Calu3 (cell line): ENCODE measurements around the gene SDK2. TPM values are rescaled to one million over a fixed set of nuclear protein-coding genes. Genes with fewer than 3 reads are reported as not detected.

ENCODE experiments used
- BruUV-seq: library from RNA; stranded (reverse); fragments of 400-500 nt; replicated peaks from 2 replicates; lab custom pipeline; 2021; lab: Mats Ljungman, UMichigan
- CTCF ChIA-PET: fragments of 300-600 bp; sonication (Branson Sonifier 250); formaldehyde crosslinking; loops from one replicate; lab custom pipeline; 2022; ENCODE audit warnings: antibody characterized with exemption; lab: Charles Lee
- DNase-seq: peaks from one replicate; pipeline ENCODE4 v3.0.0; 2022
- H3K27ac Mint-ChIP-seq: one replicate; pipeline ENCODE4 v1.8.0; 2022; ENCODE audit warnings: mixed read lengths; ENCODE audit not compliant: unreplicated experiment
- H3K27me3 Mint-ChIP-seq: one replicate; pipeline ENCODE4 v1.8.0; 2022; ENCODE audit warnings: mixed read lengths; ENCODE audit not compliant: unreplicated experiment
- H3K36me3 Mint-ChIP-seq: one replicate; pipeline ENCODE4 v1.8.0; 2022; ENCODE audit warnings: mild to moderate bottlenecking, moderate library complexity, mixed read lengths; ENCODE audit not compliant: insufficient read depth, unreplicated experiment
- H3K4me1 Mint-ChIP-seq: one replicate; pipeline ENCODE4 v1.8.0; 2022; ENCODE audit warnings: mild to moderate bottlenecking, low read depth, mixed read lengths; ENCODE audit not compliant: unreplicated experiment
- H3K4me3 Mint-ChIP-seq: one replicate; pipeline ENCODE4 v1.8.0; 2022; ENCODE audit warnings: mild to moderate bottlenecking, low read depth, moderate library complexity, mixed read lengths; ENCODE audit not compliant: unreplicated experiment
- H3K9me3 Mint-ChIP-seq: one replicate; pipeline ENCODE4 v1.8.0; 2022; ENCODE audit warnings: low read depth, mixed read lengths; ENCODE audit not compliant: unreplicated experiment
- CTCF ChIP-seq: fragments of 200-600 bp; IDR thresholded peaks from one replicate; pipeline ENCODE4 v1.8.0; 2022; ENCODE audit warnings: antibody characterized with exemption; ENCODE audit not compliant: unreplicated experiment
- intact Hi-C: fragments of 100-400 bp; cut with micrococcal nuclease; formaldehyde crosslinking; loops from one replicate; pipeline ENCODE4 v1.10.0; 2022; ENCODE audit not compliant: unreplicated experiment
- total RNA-seq: library from RNA; stranded (reverse); gene quantifications from 2 replicates; pipeline ENCODE4 v1.2.3, GENCODE V29; 2022

Gene SDK2
- total RNA-seq, 1 experiment from 2014 or later, result not detected

DNA sequence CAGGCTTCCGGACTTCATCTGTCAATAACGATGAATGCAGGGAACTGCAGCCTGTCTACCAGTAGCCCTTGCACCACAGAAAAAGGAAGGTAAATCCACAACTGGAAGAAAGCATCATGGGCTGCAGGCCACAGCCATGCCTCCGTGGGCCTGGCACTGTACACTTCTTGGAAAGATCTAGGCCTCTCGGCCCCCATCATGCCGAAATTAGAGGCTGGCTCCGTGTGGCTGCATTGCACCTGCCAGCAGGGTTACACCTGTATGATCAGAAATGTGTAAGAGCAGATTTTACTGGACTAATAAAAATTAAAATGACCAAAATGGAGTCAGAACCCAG is 52.2 kb downstream of the SDK2 start:
- Mint-ChIP-seq H3K4me3 (no peak overlapping the region), H3K9me3 (no peaks in the 10 kb centered on the region), H3K27ac (no peak overlapping the region), H3K36me3 (no peaks in the 10 kb centered on the region), H3K27me3 (peaks cover 99% of the 10 kb centered on the region), H3K4me1 (no peaks in the 10 kb centered on the region)
- no peak for DNase-seq
- BruUV-seq, result no TSS peak
- TF ChIP-seq CTCF, result no peak
- CTCF ChIA-PET, result no interaction called here
- intact Hi-C loops, result no loop called here

DNA sequence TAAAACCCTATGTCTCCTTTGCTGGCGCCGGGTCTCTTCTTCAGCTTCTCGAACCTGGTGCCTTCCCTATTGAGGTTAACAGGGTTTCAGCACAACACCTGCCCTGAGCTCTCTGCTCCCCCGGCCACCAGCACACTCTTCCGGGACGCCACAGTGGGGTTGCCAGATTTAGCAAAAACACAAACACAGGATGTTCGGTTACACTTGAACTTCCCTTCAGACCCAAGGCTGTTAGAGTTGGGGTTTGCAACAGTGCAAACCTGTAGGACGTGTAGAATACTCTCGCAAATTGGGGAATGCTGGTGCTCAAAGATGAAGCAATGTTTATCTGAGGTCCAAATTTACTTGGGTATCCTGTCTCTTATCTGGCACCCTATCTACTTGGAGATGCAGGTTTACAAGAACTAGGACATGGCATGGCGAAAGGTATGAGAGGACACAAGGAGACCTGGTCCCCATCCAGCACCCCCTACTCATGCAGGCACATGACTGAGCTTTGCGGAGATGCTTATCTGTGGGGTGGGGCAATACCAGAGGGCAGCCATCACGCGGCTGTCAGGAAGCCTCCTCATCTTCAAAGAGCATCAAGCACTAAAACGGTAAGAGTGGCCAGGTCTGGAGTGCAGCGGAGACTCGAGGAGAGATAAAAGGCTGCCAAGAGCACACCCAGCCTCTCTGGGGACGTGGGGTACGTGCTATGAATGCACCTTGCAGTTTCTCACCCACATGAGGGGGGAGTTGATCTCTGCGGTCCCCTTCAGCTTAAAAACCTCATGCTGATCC is 52.8 kb downstream of the SDK2 start:
- Mint-ChIP-seq H3K27ac (no peak overlapping the region), H3K4me3 (no peak overlapping the region), H3K27me3 (peaks cover 99% of the 10 kb centered on the region), H3K9me3 (no peaks in the 10 kb centered on the region), H3K4me1 (no peaks in the 10 kb centered on the region), H3K36me3 (no peaks in the 10 kb centered on the region)
- no peak for DNase-seq
- TF ChIP-seq CTCF, result no peak
- CTCF ChIA-PET, result no interaction called here
- no TSS peak for BruUV-seq
- intact Hi-C loops, result no loop called here

DNA sequence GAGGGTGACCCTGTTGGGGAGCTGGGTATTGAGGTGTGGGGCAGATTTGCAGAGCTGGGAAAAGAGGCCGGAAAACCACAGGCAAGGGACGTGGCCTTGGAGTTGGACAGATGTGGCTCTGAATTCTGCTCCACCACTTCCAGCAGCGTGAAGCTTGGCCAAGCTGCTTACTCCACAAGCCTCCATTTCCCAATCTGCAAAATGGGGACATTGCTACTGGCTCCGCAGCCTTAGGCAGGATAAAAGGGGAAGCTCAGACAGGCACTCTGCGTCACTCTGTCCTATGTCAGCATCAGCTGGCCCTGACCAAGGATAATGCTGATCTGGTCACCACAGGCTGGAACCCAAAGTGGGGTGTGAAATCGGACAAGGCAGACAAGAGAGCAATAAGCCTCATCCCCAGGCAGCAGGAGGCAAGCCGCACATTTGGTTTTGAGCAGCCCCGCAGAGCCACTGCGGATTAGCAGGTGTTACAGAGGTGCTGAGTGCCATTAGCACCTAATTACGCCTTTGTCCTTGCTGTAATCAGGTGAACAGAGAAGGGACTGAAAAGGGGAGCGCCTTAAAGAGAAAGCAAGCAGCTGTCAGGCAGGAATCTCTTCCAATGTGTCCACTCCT is 54.8 kb downstream of the SDK2 start:
- no peaks in the 10 kb centered on the region for H3K9me3 Mint-ChIP-seq
- BruUV-seq, result no TSS peak
- no peaks in the 10 kb centered on the region for H3K36me3 Mint-ChIP-seq
- H3K4me3 Mint-ChIP-seq, result no peak overlapping the region
- peaks cover 99% of the 10 kb centered on the region for H3K27me3 Mint-ChIP-seq
- H3K4me1 Mint-ChIP-seq, result no peaks in the 10 kb centered on the region
- intact Hi-C loops, result no loop called here
- TF ChIP-seq CTCF, result no peak
- CTCF ChIA-PET, result no interaction called here
- DNase-seq, result no peak
- no peak overlapping the region for H3K27ac Mint-ChIP-seq

DNA sequence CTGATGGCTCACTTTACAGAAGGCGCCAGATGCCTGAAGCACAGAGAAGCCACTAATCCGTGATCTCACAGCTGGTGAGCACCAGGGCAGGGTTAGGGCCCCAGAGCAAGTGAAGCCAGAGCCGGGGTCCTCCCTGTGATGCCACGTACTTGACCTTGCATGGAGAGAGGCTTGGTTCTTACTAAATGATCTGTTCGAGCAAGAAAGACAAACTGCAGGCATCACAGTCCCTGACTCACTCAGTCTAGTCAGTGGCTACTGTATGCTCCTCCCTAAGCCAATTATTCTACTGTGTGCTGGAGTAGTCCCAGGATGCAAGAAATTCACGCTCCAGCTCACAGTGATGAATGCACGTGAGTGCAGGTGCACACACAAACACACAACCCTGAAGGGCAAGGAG is 55.4 kb downstream of the SDK2 start:
- Mint-ChIP-seq H3K4me1 (no peaks in the 10 kb centered on the region), H3K9me3 (no peaks in the 10 kb centered on the region), H3K27me3 (peaks cover 99% of the 10 kb centered on the region), H3K4me3 (no peak overlapping the region), H3K36me3 (no peaks in the 10 kb centered on the region), H3K27ac (no peak overlapping the region)
- TF ChIP-seq CTCF, result no peak
- CTCF ChIA-PET, result no interaction called here
- BruUV-seq, result no TSS peak
- DNase-seq, result no peak
- intact Hi-C loops, result no loop called here
